K562 (cell line): ENCODE results near the gene SMAD3. TPM values are rescaled to one million over a fixed set of nuclear protein-coding genes. Genes with fewer than 3 reads are reported as not detected.
A peak's percentile ranks its signal among the peaks of the same experiment; 100 is the strongest.

Experiments used
- ARHGAP35 ChIP-seq: fragments of 450-650 bp; IDR thresholded peaks from 2 replicates; pipeline ENCODE4 v1.6.1; 2018; ENCODE audit not compliant: partially characterized antibody
- ELF4 ChIP-seq: fragments of 450-650 bp; formaldehyde crosslinking; IDR thresholded peaks from 2 replicates; pipeline ENCODE4 v1.4.0; 2022; ENCODE audit warnings: missing genetic modification characterization
- HCFC1 ChIP-seq: IDR thresholded peaks from 2 replicates; pipeline ENCODE4 v1.6.1; 2012; ENCODE audit warnings: low read depth, low read length, improper control_type of control experiment
- HDAC6 ChIP-seq: IDR thresholded peaks from 2 replicates; pipeline ENCODE4 v1.6.1; 2012; ENCODE audit warnings: low read depth, mild to moderate bottlenecking, control low read depth, inconsistent platforms, low read length, moderate library complexity
- HMGN3 ChIP-seq: IDR thresholded peaks from 2 replicates; pipeline ENCODE4 v1.6.1; 2011; ENCODE audit warnings: borderline replicate concordance, low read depth, mild to moderate bottlenecking, mixed read lengths, low read length; ENCODE audit not compliant: insufficient read length; ENCODE audit errors: extremely low read depth
- MAFG ChIP-seq: fragments of 450-650 bp; conservative IDR thresholded peaks from 2 replicates; pipeline ENCODE4 v1.6.1; 2016; ENCODE audit warnings: missing genetic modification characterization, missing compliant biosample characterization
- NR2C1 ChIP-seq, 2 experiments: fragments of 450-650 bp; IDR thresholded peaks; 2 replicates each; pipeline ENCODE4 v1.6.1; 2017; ENCODE audit warnings: mild to moderate bottlenecking in 2 of 2, antibody characterized with exemption in 1 of 2, inconsistent platforms in 1 of 2, missing compliant biosample characterization in 1 of 2, missing genetic modification characterization in 1 of 2
- POLR2B ChIP-seq: fragments of 450-650 bp; IDR thresholded peaks from 2 replicates; pipeline ENCODE4 v1.6.1; 2018; ENCODE audit warnings: low read depth; ENCODE audit not compliant: partially characterized antibody
- RBM34 ChIP-seq: fragments of 200-400 bp; formaldehyde crosslinking; IDR thresholded peaks from 2 replicates; pipeline ENCODE4 v1.6.1; 2018; ENCODE audit warnings: low read length, borderline replicate concordance; ENCODE audit not compliant: insufficient read depth
- SAFB2 ChIP-seq: fragments of 200-400 bp; formaldehyde crosslinking; IDR thresholded peaks from 2 replicates; pipeline ENCODE4 v1.6.1; 2018; ENCODE audit warnings: borderline replicate concordance, low read length, low read depth, moderate library complexity; ENCODE audit not compliant: severe bottlenecking
- SREBF1 ChIP-seq: fragments of 150-350 bp; IDR thresholded peaks from 2 replicates; pipeline ENCODE4 v1.6.1; 2014; ENCODE audit warnings: antibody characterized with exemption, low read depth, low read length, borderline replicate concordance
- TARDBP ChIP-seq: fragments of 450-650 bp; IDR thresholded peaks from 2 replicates; pipeline ENCODE4 v1.6.1; 2016
- ZNF140 ChIP-seq: fragments of 250-450 bp; sonication (Bioruptor Pico); IDR thresholded peaks from 2 replicates; pipeline ENCODE4 v1.8.0; 2021; ENCODE audit warnings: moderate library complexity, mild to moderate bottlenecking, inconsistent platforms
- ZNF184 ChIP-seq: sonication (generic); formaldehyde crosslinking; IDR thresholded peaks from 2 replicates; pipeline ENCODE4 v1.5.0; 2020; ENCODE audit warnings: missing genetic modification reagents
- ZNF217 ChIP-seq: sonication (generic); formaldehyde crosslinking; IDR thresholded peaks from 2 replicates; pipeline ENCODE4 v1.8.0; 2022; ENCODE audit warnings: mild to moderate bottlenecking, missing genetic modification reagents
- ZNF23 ChIP-seq: fragments of 250-450 bp; sonication (Bioruptor Pico); IDR thresholded peaks from 2 replicates; pipeline ENCODE4 v1.4.0; 2020; ENCODE audit warnings: mild to moderate bottlenecking
- ZNF274 ChIP-seq: IDR thresholded peaks from 2 replicates; pipeline ENCODE4 v1.6.1; 2011; ENCODE audit warnings: low read depth, mild to moderate bottlenecking, low read length, moderate library complexity, borderline replicate concordance
- ZNF436 ChIP-seq: fragments of 250-450, 450-650 bp; sonication (Bioruptor Pico); formaldehyde crosslinking; IDR thresholded peaks from 2 replicates; pipeline ENCODE4 v1.7.0; 2020; ENCODE audit warnings: mild to moderate bottlenecking
- ZNF717 ChIP-seq: fragments of 250-450 bp; sonication (Bioruptor Pico); IDR thresholded peaks from 2 replicates; pipeline ENCODE4 v1.5.0; 2021
- ZNF778 ChIP-seq: fragments of 450-650 bp; formaldehyde crosslinking; IDR thresholded peaks from 2 replicates; pipeline ENCODE4 v1.4.0; 2020; ENCODE audit warnings: mild to moderate bottlenecking, moderate library complexity
- polyA plus RNA-seq, 8 experiments: library from polyadenylated mRNA; depleted of rRNA in 4 of 8; stranded (reverse) in 5 of 8; unstranded in 3 of 8; fragments of >200 nt; fragmentation: Nextera tagmentation in 2 of 8; fragmentation: Illumina TruSeq in 1 of 8; extraction: Ambion mirVana in 2 of 8; extraction: Trizol in 1 of 8; gene quantifications; 2 replicates each; pipeline versions ENCODE4 v1.2.1 to v1.2.3, GENCODE V29; 2011 to 2014; ENCODE audit warnings: inconsistent platforms in 1 of 8, missing spikeins in 1 of 8
- total RNA-seq, 7 experiments: library from RNA; depleted of rRNA in 6 of 7; stranded (reverse); fragments of >200 nt in 6 of 7; fragmentation: Illumina TruSeq in 2 of 7; extraction: Trizol in 2 of 7; gene quantifications; 2 replicates each; pipeline versions ENCODE4 v1.2.1 to v1.2.3, GENCODE V29; 2011 to 2021; ENCODE audit warnings: low replicate concordance in 1 of 7
- TF ChIP-seq, protein P1 (sequence below): fragments of 450-650 bp; conservative IDR thresholded peaks from 2 replicates; pipeline ENCODE4 v1.6.1; 2016; ENCODE audit warnings: missing genetic modification characterization, low read depth, mild to moderate bottlenecking, control low read depth, missing compliant biosample characterization
- TF ChIP-seq, protein P2 (sequence below): sonication (generic); formaldehyde crosslinking; IDR thresholded peaks from 2 replicates; pipeline ENCODE4 v1.9.0; 2022; ENCODE audit warnings: mild to moderate bottlenecking, missing genetic modification reagents
- TF ChIP-seq, protein P3 (sequence below): fragments of 450-650 bp; formaldehyde crosslinking; IDR thresholded peaks from 2 replicates; pipeline ENCODE4 v1.4.0; 2020; ENCODE audit warnings: mild to moderate bottlenecking, moderate library complexity

SMAD3 gene
- total and polyA plus RNA-seq, 9 of the 15 experiments (the other 6 are each of a cell fraction or from before 2014, with no cell fraction given): 4.3 to 39.2 (median 11.1) TPM

DNA sequence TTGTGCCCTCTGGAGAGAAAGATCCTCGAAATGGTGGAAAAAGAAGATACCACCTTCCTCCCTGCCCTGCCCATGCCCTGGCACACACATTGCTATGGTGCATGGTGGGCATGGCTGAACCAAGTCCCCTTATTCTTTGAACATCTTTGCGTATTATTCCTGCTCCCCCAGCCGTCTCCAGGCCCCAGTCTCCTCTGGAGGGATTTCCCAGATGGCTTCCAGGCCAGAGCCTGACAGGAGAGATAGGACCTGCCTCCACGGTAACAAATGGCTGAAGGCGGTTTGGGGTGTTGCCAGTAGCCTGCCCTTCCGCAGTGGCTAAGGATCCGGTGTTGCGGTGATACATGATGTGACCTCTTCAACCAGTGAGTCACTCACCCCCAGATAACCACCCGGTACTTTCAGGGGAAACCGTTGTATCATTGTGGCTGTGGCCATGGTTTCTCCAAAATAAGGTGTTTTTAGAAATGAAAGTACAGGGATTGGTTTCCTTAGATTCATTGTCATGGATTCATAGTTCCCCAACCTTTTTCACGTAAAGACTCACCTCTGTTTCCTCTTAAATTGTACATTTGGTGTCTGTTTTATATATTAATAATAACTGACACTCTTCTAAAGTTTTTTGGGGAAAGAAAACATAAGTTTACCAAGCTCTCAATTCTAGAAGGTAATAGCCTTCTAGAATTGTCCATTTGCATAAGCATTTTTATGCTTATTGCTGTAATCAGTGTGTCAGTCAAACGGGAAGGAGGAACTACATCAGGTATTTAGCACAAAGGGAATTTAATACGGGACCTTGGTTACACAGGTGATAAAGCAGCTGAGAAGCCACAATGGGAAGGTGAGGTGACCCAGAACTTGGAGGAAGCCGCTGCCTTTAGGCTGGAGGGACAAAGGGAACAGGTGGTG is 25.9 kb downstream of the SMAD3 start (continued):
- TF ChIP-seq, protein P1, sequence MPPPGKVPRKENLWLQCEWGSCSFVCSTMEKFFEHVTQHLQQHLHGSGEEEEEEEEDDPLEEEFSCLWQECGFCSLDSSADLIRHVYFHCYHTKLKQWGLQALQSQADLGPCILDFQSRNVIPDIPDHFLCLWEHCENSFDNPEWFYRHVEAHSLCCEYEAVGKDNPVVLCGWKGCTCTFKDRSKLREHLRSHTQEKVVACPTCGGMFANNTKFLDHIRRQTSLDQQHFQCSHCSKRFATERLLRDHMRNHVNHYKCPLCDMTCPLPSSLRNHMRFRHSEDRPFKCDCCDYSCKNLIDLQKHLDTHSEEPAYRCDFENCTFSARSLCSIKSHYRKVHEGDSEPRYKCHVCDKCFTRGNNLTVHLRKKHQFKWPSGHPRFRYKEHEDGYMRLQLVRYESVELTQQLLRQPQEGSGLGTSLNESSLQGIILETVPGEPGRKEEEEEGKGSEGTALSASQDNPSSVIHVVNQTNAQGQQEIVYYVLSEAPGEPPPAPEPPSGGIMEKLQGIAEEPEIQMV (tag): no peak
- TF ChIP-seq ZNF717 (CRISPR knock-in tag) (no peak), MAFG (tag) (peak; percentile 76), ARHGAP35 (no peak), ZNF778 (CRISPR knock-in tag) (no peak), POLR2B (peak; percentile 51), SAFB2 (no peak), RBM34 (no peak), HMGN3 (peak; percentile 52), ZNF217 (no peak), NR2C1 (IDR thresholded peaks at IDR 0.05) (peak; percentile 76), NR2C1 (tag; IDR thresholded peaks at IDR 0.05) (peak; percentile 90), SREBF1 (no peak), ELF4 (CRISPR knock-in tag) (peak; percentile 94), ZNF140 (CRISPR knock-in tag) (no peak), ZNF184 (no peak), HCFC1 (peak; percentile 18; the same call in 1 of the 2 replicates), ZNF274 (no peak; the same call in 1 of the 2 replicates), ZNF23 (CRISPR knock-in tag) (0 out of 2 replicates have a peak, but pooled peaks have one; percentile 14), HDAC6 (no peak), TARDBP (peak; percentile 64), ZNF436 (CRISPR knock-in tag) (no peak)
- TF ChIP-seq, protein P2, sequence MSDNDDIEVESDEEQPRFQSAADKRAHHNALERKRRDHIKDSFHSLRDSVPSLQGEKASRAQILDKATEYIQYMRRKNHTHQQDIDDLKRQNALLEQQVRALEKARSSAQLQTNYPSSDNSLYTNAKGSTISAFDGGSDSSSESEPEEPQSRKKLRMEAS (CRISPR knock-in tag): peak; percentile 92
- TF ChIP-seq, protein P3, sequence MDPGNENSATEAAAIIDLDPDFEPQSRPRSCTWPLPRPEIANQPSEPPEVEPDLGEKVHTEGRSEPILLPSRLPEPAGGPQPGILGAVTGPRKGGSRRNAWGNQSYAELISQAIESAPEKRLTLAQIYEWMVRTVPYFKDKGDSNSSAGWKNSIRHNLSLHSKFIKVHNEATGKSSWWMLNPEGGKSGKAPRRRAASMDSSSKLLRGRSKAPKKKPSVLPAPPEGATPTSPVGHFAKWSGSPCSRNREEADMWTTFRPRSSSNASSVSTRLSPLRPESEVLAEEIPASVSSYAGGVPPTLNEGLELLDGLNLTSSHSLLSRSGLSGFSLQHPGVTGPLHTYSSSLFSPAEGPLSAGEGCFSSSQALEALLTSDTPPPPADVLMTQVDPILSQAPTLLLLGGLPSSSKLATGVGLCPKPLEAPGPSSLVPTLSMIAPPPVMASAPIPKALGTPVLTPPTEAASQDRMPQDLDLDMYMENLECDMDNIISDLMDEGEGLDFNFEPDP: no peak
